ENCODE measurements around the gene MRPL36.

DNA sequence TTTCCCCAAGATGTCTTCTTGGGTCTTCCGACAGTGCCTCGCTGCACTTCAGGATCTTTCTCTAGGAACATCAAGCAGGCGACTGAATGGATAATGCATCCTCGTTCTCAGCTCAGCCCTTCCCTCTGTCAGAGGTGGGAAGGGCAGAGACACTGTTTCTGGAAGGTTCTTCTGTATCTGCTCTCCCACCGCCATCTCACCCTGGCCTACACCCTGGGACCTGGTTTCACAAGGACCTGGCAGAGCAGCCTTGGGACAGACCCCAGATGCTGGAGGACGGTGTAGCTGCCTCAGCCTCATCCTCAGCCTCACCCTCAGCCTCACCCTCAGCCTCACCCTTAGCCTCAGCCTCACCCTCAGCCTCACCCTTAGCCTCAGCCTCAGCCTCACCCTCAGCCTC, 18.5 kb downstream of the MRPL36 start:
- TF ChIP-seq, protein P1, sequence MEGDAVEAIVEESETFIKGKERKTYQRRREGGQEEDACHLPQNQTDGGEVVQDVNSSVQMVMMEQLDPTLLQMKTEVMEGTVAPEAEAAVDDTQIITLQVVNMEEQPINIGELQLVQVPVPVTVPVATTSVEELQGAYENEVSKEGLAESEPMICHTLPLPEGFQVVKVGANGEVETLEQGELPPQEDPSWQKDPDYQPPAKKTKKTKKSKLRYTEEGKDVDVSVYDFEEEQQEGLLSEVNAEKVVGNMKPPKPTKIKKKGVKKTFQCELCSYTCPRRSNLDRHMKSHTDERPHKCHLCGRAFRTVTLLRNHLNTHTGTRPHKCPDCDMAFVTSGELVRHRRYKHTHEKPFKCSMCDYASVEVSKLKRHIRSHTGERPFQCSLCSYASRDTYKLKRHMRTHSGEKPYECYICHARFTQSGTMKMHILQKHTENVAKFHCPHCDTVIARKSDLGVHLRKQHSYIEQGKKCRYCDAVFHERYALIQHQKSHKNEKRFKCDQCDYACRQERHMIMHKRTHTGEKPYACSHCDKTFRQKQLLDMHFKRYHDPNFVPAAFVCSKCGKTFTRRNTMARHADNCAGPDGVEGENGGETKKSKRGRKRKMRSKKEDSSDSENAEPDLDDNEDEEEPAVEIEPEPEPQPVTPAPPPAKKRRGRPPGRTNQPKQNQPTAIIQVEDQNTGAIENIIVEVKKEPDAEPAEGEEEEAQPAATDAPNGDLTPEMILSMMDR (IDR thresholded peaks at IDR 0.05): no peak
- no peak for TF ChIP-seq ZFX (IDR thresholded peaks at IDR 0.05; ENCODE audit: borderline replicate concordance)
